Body of pancreas (tissue), 4 donors: ENCODE data around the gene CDC16. TPM values are rescaled to one million over a fixed set of nuclear protein-coding genes. Genes with fewer than 3 reads are reported as not detected.

Experiments used
- ATAC-seq: fragments of 150-250 bp; one replicate; pipeline ENCODE4 v1.9.1; 2016
- DNase-seq, 4 donors: peaks; one replicate each; pipeline ENCODE4 v3.0.0-alpha.2; 2019
- H3K27ac ChIP-seq, 4 donors: fragments of 200-600 bp; sonication (generic); 1 replicate in 3 of 4; 2 replicates in 1 of 4; pipeline versions ENCODE4 v1.5.1 to v1.6.1; 2016 to 2019; ENCODE audit warnings: mild to moderate bottlenecking in 1 of 4, mixed read lengths in 1 of 4, moderate library complexity in 1 of 4
- H3K27me3 ChIP-seq, 2 donors: fragments of 200-600 bp; sonication (generic); one replicate each; pipeline ENCODE4 v1.6.0; 2016; ENCODE audit warnings: mild to moderate bottlenecking in 1 of 2
- H3K36me3 ChIP-seq, 2 donors: fragments of 200-600 bp; sonication (generic); replicated peaks in 1 of 2; 2 replicates each; pipeline ENCODE4 v1.5.1; 2016; ENCODE audit warnings: low read depth in 2 of 2; ENCODE audit not compliant: insufficient read depth in 1 of 2
- H3K4me1 ChIP-seq: fragments of 200-600 bp; sonication (generic); one replicate; pipeline ENCODE4 v1.6.0; 2016
- H3K4me3 ChIP-seq, 2 donors: fragments of 200-600 bp; sonication (generic); 1 replicate in 1 of 2; 2 replicates in 1 of 2; pipeline ENCODE4 v1.5.1; 2016 to 2019
- H3K9me3 ChIP-seq, 3 donors: fragments of 200-600 bp; sonication (generic); 1 replicate in 2 of 3; 2 replicates in 1 of 3; pipeline ENCODE4 v1.5.1; 2016
- CTCF ChIP-seq, 7 experiments: fragments of 450-650 bp in 4 of 7; fragments of 200-600 bp in 3 of 7; sonication (generic) in 3 of 7; IDR thresholded peaks; one replicate each; pipeline ENCODE4 v1.5.1; 2016 to 2019; ENCODE audit warnings: antibody characterized with exemption in 7 of 7
- POLR2A ChIP-seq, 3 donors: fragments of 450-650 bp; IDR thresholded peaks; one replicate each; pipeline ENCODE4 v1.6.1; 2016; ENCODE audit warnings: antibody characterized with exemption in 3 of 3, mild to moderate bottlenecking in 2 of 3
- WGBS, 2 donors: methylation state at CpG; one replicate each; pipeline ENCODE4 v1.1.5; 2017; 5-methylcytosine and 5-hydroxymethylcytosine counted together
- intact Hi-C: fragments of 100-400 bp; cut with DNase I; formaldehyde crosslinking; loops from one replicate; pipeline ENCODE4 v1.15.1; 2023
- total RNA-seq, 2 donors: library from RNA; depleted of rRNA; stranded (reverse); fragments of >200 nt; gene quantifications; one replicate each; pipeline ENCODE4 v1.1.0, GENCODE V29; 2016

The CDC16 gene
- total RNA-seq, 2 donors from 2014 or later = 46.7 to 63.9 TPM

GRCh38 chr13:114258589-114258988 is 23.9 kb downstream of the CDC16 start:
- 28 to 46% methylated on average over 5 to 8 of the region's 8 CpGs for WGBS, 2 donors
- peaks cover 41% of the 10 kb centered on the region for H3K4me1 ChIP-seq
- ATAC-seq = peak; percentile 36
- H3K27ac ChIP-seq = peak overlapping the region; percentile 3 to 68 (median 40)
- intact Hi-C loops = no loop called here
- no peaks in the 10 kb centered on the region for H3K9me3 ChIP-seq
- peaks cover 2 to 13% of the 10 kb centered on the region in 2 donors for H3K36me3 ChIP-seq
- no peak overlapping the region for H3K4me3 ChIP-seq
- peak in 3 of 4 donors; percentile 36 to 47 (median 43) for DNase-seq
- TF ChIP-seq CTCF (IDR thresholded peaks at IDR 0.05) (no peak), POLR2A (IDR thresholded peaks at IDR 0.05) (no peak)
- H3K27me3 ChIP-seq = no peaks in the 10 kb centered on the region

- H3K27ac ChIP-seq = peak overlapping the region in 3 of 4 donors; percentile 43 to 68 (median 62)
- no peak for TF ChIP-seq POLR2A (IDR thresholded peaks at IDR 0.05)
- TF ChIP-seq CTCF (IDR thresholded peaks at IDR 0.05) = no peak
Measured at GRCh38 chr13:114259374-114259773, 24.7 kb downstream of the CDC16 start.

GRCh38 chr13:114259974-114260373 is 25.3 kb downstream of the CDC16 start:
- Histone ChIP-seq H3K9me3 (no peaks in the 10 kb centered on the region), H3K27ac (peak overlapping the region in 3 of 4 donors; percentile 43 to 68 (median 62)), H3K27me3 (no peaks in the 10 kb centered on the region), H3K4me1 (peaks cover 41% of the 10 kb centered on the region), H3K36me3 (peaks cover 6 to 19% of the 10 kb centered on the region in 2 donors), H3K4me3 (no peak overlapping the region)
- intact Hi-C loops = no loop called here
- DNase-seq = peak in 3 of 4 donors; percentile 41 to 58 (median 50)
- TF ChIP-seq CTCF (IDR thresholded peaks at IDR 0.05) (no peak), POLR2A (IDR thresholded peaks at IDR 0.05) (no peak)
- ATAC-seq = peak; percentile 57
- WGBS, 2 donors = 36 to 43% methylated on average over 4 of the region's 4 CpGs

More at GRCh38 chr13:114259374-114259773, 24.7 kb downstream of the CDC16 start:
- 44 to 48% methylated on average over 7 of the region's 7 CpGs for WGBS, 2 donors
- ATAC-seq (peak; percentile 33), DNase-seq (peak in 1 of 4 donors; percentile 17)
- Histone ChIP-seq H3K4me3 (no peak overlapping the region), H3K9me3 (no peaks in the 10 kb centered on the region), H3K4me1 (peaks cover 41% of the 10 kb centered on the region), H3K27me3 (no peaks in the 10 kb centered on the region), H3K36me3 (peaks cover 6 to 16% of the 10 kb centered on the region in 2 donors)
- intact Hi-C loops = no loop called here

- no peak for TF ChIP-seq POLR2A (IDR thresholded peaks at IDR 0.05)
- TF ChIP-seq CTCF (IDR thresholded peaks at IDR 0.05) = no peak
- intact Hi-C loops = no loop called here
- DNase-seq (no peak), ATAC-seq (no peak)
- Histone ChIP-seq H3K27me3 (no peaks in the 10 kb centered on the region), H3K4me3 (no peak overlapping the region), H3K4me1 (peaks cover 41% of the 10 kb centered on the region), H3K9me3 (no peaks in the 10 kb centered on the region), H3K27ac (peak overlapping the region in 1 of 4 donors; percentile 33), H3K36me3 (peaks cover 6 to 18% of the 10 kb centered on the region in 2 donors)
- 82 to 91% methylated on average over 3 of the region's 3 CpGs for WGBS, 2 donors
Measured at GRCh38 chr13:114260814-114261213, 26.1 kb downstream of the CDC16 start.
